Natural killer cell (primary cell): ENCODE data around the gene ANKRD11. TPM values are rescaled to one million over a fixed set of nuclear protein-coding genes. Genes with fewer than 3 reads are reported as not detected.

Experiments used
- ATAC-seq, 3 donors: fragments of 150-1000 bp in 2 of 3; fragments of 200-7000 bp in 1 of 3; cut with Tn5 transposase; 1 replicate in 1 of 3; 2 replicates in 2 of 3; pipeline ENCODE4 v1.10.0; 2021; ENCODE audit warnings: mild to moderate bottlenecking in 2 of 3, moderate library complexity in 2 of 3
- DNase-seq, 2 donors: peaks; one replicate each; pipeline versions ENCODE4 v3.0.0 to v3.0.0-alpha.2; 2013 to 2021; ENCODE audit warnings: mixed read lengths in 1 of 2
- H3K27ac ChIP-seq: one replicate; pipeline ENCODE4 v1.5.1; 2013; ENCODE audit warnings: mild to moderate bottlenecking, low read length
- H3K27me3 ChIP-seq: one replicate; pipeline ENCODE4 v1.6.1; 2013; ENCODE audit warnings: low read length; ENCODE audit not compliant: control insufficient read depth, insufficient read depth
- H3K36me3 ChIP-seq: one replicate; pipeline ENCODE4 v1.6.1; 2013; ENCODE audit warnings: low read length; ENCODE audit not compliant: control insufficient read depth, insufficient read depth
- H3K4me1 ChIP-seq: one replicate; pipeline ENCODE4 v1.6.1; 2013; ENCODE audit warnings: low read length; ENCODE audit not compliant: control insufficient read depth, insufficient read depth
- H3K4me3 ChIP-seq: one replicate; pipeline ENCODE4 v1.5.1; 2013; ENCODE audit warnings: low read length
- H3K9me3 ChIP-seq: one replicate; pipeline ENCODE4 v1.6.1; 2013; ENCODE audit warnings: low read length; ENCODE audit not compliant: control insufficient read depth, insufficient read depth
- H3K27ac Mint-ChIP-seq, 2 donors: one replicate each; pipeline ENCODE4 v1.8.0; 2022; ENCODE audit warnings: mild to moderate bottlenecking in 2 of 2, mixed read lengths in 2 of 2, moderate library complexity in 1 of 2
- H3K27me3 Mint-ChIP-seq, 2 donors: one replicate each; pipeline ENCODE4 v1.8.0; 2022; ENCODE audit warnings: low read depth in 2 of 2, mixed read lengths in 2 of 2
- H3K36me3 Mint-ChIP-seq: one replicate; pipeline ENCODE4 v1.8.0; 2022; ENCODE audit warnings: mixed read lengths
- H3K4me1 Mint-ChIP-seq, 2 donors: one replicate each; pipeline ENCODE4 v1.8.0; 2022; ENCODE audit warnings: mixed read lengths in 2 of 2
- H3K4me3 Mint-ChIP-seq: one replicate; pipeline ENCODE4 v1.8.0; 2022; ENCODE audit warnings: mild to moderate bottlenecking, moderate library complexity, mixed read lengths
- H3K9me3 Mint-ChIP-seq, 2 donors: one replicate each; pipeline ENCODE4 v1.8.0; 2022; ENCODE audit warnings: mixed read lengths in 2 of 2
- WGBS: methylation state at CpG from one replicate; pipeline ENCODE4 v1.1.7; 2013; ENCODE audit warnings: missing lambda C conversion rate; ENCODE audit not compliant: insufficient coverage; 5-methylcytosine and 5-hydroxymethylcytosine counted together
- intact Hi-C: fragments of 100-400 bp; cut with micrococcal nuclease; formaldehyde crosslinking; loops from one replicate; pipeline ENCODE4 v1.14.2; 2022
- total RNA-seq, 4 donors: library from RNA; stranded (reverse); fragments of 120-200 nt in 1 of 4; gene quantifications; one replicate each; pipeline versions ENCODE4 v1.2.3 to v1.2.4, GENCODE V29; 2013 to 2022
- TF ChIP-seq, protein P1 (sequence below): fragments of 200-600 bp; IDR thresholded peaks from one replicate; pipeline ENCODE4 v1.8.0; 2022; ENCODE audit warnings: antibody characterized with exemption

ANKRD11 gene
- total RNA-seq, 3 donors from 2014 or later (not counting 1 experiment from before 2014, with no cell fraction given): 230 to 299 (median 287) TPM

GRCh38 chr16:89531821-89532526, 41.6 kb upstream of the ANKRD11 start:
- H3K4me3 ChIP-seq: no peak overlapping the region
- H3K36me3 ChIP-seq: peaks cover 59% of the 10 kb centered on the region
- H3K4me1 ChIP-seq: peaks cover 21% of the 10 kb centered on the region
- H3K9me3 Mint-ChIP-seq: no peaks in the 10 kb centered on the region
- H3K4me1 Mint-ChIP-seq: peaks cover 13 to 14% of the 10 kb centered on the region in 2 donors
- WGBS: 94% methylated on average over 30 of the region's 31 CpGs
- no peaks in the 10 kb centered on the region for H3K9me3 ChIP-seq
- no peak overlapping the region for H3K27ac ChIP-seq
- H3K27me3 Mint-ChIP-seq: no peaks in the 10 kb centered on the region
- DNase-seq (no peak), ATAC-seq (no peak)
- H3K27ac Mint-ChIP-seq: no peak overlapping the region
- intact Hi-C loops: no loop called here
- no peak overlapping the region for H3K4me3 Mint-ChIP-seq
- H3K36me3 Mint-ChIP-seq: no peaks in the 10 kb centered on the region
- TF ChIP-seq, protein P1, sequence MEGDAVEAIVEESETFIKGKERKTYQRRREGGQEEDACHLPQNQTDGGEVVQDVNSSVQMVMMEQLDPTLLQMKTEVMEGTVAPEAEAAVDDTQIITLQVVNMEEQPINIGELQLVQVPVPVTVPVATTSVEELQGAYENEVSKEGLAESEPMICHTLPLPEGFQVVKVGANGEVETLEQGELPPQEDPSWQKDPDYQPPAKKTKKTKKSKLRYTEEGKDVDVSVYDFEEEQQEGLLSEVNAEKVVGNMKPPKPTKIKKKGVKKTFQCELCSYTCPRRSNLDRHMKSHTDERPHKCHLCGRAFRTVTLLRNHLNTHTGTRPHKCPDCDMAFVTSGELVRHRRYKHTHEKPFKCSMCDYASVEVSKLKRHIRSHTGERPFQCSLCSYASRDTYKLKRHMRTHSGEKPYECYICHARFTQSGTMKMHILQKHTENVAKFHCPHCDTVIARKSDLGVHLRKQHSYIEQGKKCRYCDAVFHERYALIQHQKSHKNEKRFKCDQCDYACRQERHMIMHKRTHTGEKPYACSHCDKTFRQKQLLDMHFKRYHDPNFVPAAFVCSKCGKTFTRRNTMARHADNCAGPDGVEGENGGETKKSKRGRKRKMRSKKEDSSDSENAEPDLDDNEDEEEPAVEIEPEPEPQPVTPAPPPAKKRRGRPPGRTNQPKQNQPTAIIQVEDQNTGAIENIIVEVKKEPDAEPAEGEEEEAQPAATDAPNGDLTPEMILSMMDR: no peak
- H3K27me3 ChIP-seq: no peaks in the 10 kb centered on the region

GRCh38 chr16:89530401-89531381, 40.3 kb upstream of the ANKRD11 start:
- DNase-seq: no peak
- H3K36me3 ChIP-seq: peaks cover 65% of the 10 kb centered on the region
- TF ChIP-seq, protein P1: no peak
- H3K4me1 ChIP-seq: peaks cover 22% of the 10 kb centered on the region
- Mint-ChIP-seq H3K27ac (no peak overlapping the region), H3K36me3 (no peaks in the 10 kb centered on the region), H3K4me1 (peaks cover 13 to 14% of the 10 kb centered on the region in 2 donors), H3K9me3 (no peaks in the 10 kb centered on the region), H3K27me3 (no peaks in the 10 kb centered on the region), H3K4me3 (no peak overlapping the region)
- intact Hi-C loops: no loop called here
- ATAC-seq: no peak
- H3K27me3 ChIP-seq: no peaks in the 10 kb centered on the region
- H3K9me3 ChIP-seq: no peaks in the 10 kb centered on the region
- H3K4me3 ChIP-seq: no peak overlapping the region
- 96% methylated on average over 37 of the region's 37 CpGs for WGBS
- no peak overlapping the region for H3K27ac ChIP-seq

GRCh38 chr16:89529097-89529496, 38.7 kb upstream of the ANKRD11 start:
- Mint-ChIP-seq H3K9me3 (no peaks in the 10 kb centered on the region), H3K27me3 (no peaks in the 10 kb centered on the region), H3K4me1 (peaks cover 2 to 4% of the 10 kb centered on the region in 2 donors), H3K4me3 (no peak overlapping the region), H3K27ac (no peak overlapping the region), H3K36me3 (no peaks in the 10 kb centered on the region)
- no peaks in the 10 kb centered on the region for H3K9me3 ChIP-seq
- peaks cover 12% of the 10 kb centered on the region for H3K4me1 ChIP-seq
- peaks cover 69% of the 10 kb centered on the region for H3K36me3 ChIP-seq
- no peak overlapping the region for H3K27ac ChIP-seq
- WGBS: 88% methylated on average over 16 of the region's 16 CpGs
- TF ChIP-seq, protein P1: no peak
- no peaks in the 10 kb centered on the region for H3K27me3 ChIP-seq
- H3K4me3 ChIP-seq: no peak overlapping the region
- intact Hi-C loops: no loop called here
- ATAC-seq: no peak
- DNase-seq: no peak
